GM18951 (cell line): ENCODE measurements around the gene LPCAT1.
"Not testable (repeated sequence)": the region's sequence is repeated elsewhere in the genome, so short reads cannot be mapped to it uniquely, and the experiment has no call there.

Experiments used
- POLR2A ChIP-seq: IDR thresholded peaks from 4 replicates; pipeline ENCODE4 v1.6.1; 2011; ENCODE audit warnings: mild to moderate bottlenecking; ENCODE audit not compliant: insufficient read length, insufficient read depth; ENCODE audit errors: extremely low read depth
- in situ Hi-C: fragments of 300-500 bp; cut with MboI; formaldehyde crosslinking; loops from one replicate; pipeline ENCODE4 v1.12.0; 2022; ENCODE audit warnings: low sequenced_read_pairs, mixed read lengths, inconsistent platforms; ENCODE audit not compliant: unreplicated experiment

The LPCAT1 gene

DNA sequence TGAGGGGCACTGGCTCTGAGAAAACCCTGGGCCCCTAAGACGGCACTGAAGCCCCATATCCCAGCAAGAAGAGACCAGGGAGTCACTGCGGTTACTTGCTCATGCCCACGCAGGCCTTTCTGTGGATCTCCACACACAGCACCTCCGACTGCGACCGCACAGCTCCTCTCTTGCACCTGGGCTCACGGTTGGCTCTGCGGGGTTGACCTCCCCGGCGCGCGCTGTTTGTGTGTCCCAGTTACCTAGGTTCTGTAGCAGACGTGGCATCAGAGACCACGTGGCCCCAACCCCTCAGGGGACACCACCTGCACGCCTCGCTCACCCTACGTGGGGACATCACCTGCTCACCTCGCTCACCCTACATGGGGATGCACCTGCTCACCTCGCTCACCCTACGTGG is 12.7 kb downstream of the LPCAT1 start:
- no peak for TF ChIP-seq POLR2A
- in situ Hi-C loops = no loop called here

DNA sequence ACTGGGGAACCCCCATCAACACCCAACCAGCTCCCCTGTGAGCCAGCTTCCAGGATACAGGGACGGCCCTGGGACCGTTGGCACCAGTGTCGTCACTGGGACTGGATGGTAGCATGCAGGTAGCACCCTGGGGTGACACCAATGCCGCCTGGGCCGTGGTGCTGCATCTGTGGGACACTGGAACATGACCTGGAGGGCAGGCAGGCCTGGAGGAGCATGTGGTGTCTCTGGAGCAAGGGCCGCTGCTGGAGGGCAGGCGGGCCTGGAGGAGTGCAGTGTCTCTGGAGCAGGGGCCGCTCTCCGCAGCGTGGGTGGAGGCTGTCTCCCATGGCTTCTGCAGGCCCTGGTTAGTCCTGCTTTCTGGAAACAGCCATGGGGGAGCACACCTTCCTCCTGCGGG is 13.1 kb downstream of the LPCAT1 start:
- in situ Hi-C loops = no loop called here
- no peak for TF ChIP-seq POLR2A

DNA sequence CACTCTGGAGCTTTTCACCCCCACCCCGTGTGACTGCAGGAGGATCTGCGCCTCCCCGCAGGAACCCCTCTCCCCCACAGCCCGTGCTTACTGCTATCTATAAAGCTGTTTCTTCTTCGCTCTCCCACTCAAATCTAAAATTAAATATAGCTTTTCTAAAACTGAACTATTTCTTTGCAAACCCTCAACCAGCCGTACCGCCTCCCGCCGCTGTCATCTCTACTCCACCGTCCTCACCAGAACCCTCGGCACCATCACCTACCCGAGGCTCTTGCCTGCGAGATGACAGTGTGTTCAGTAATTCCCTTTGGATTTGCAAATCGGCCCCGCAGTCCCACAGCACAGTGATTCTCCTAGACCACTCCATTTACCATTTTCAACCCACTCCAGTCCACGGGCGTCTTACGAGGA is 13.6 kb downstream of the LPCAT1 start:
- TF ChIP-seq POLR2A = no peak
- in situ Hi-C loops = no loop called here

DNA sequence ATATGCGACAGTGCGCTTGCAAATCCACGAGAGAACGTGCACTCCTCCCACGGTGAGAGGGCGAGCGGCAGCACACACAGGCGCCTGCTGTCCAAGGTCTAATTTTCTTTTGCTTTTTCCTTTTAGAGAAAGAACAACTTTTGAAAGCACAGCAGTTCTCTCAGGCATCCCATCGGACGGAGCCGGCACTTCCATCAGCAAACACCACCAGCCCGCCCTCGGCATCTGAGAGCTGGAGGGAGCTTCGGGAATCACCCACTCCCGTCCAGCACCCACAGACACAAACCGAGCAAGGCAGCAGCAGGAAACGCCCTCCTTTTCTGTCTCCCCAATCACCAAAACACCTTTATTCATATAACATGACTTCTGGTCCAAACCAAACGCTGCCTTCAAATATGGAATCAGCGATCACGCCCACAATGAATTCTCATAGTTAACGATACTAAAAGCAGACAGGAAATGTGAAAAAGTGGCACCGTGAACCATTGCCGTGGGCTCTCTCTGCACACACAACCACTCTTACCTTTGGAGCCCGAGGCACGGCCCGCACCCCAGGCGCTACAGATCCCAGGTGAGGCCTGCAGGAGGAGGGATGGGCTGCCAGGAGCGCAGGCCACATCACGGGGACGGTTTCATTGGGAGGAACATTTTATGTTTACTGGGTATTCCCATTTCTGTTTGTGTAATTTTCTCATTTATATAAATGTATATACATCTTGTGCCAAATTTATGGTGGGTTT is 14.2 kb downstream of the LPCAT1 start:
- no peak for TF ChIP-seq POLR2A
- in situ Hi-C loops = no loop called here

DNA sequence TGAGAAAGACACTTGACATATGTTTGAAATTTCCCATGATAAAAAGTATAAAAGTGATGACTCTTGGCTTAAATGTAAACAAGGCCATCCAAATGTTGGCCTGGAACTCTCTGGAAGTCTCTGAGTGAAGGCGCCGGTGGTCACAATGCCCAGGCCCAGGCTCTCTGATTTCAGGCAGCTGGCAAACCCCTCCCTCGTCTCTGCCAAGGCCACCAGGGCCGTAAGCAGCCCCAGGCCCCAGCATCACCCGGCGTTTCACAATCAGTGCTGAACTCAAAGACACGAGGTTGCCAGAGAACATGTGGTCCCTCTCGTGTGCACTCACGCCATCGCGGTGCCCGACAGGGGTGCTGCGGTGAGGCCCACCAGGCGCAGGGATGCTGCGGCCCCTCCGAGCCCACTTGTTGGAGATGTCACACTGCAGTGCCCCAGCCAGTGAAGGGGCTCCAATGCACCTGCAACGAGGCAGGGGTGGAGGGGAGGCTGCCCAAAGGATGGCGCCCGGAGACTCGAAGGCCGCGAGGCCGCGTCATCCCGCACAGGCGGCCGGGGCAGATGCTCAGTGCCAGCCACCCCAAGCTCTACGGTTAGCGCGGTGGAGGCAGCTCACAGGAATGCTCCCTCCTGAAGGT is 15.0 kb downstream of the LPCAT1 start:
- in situ Hi-C loops = no loop called here

DNA sequence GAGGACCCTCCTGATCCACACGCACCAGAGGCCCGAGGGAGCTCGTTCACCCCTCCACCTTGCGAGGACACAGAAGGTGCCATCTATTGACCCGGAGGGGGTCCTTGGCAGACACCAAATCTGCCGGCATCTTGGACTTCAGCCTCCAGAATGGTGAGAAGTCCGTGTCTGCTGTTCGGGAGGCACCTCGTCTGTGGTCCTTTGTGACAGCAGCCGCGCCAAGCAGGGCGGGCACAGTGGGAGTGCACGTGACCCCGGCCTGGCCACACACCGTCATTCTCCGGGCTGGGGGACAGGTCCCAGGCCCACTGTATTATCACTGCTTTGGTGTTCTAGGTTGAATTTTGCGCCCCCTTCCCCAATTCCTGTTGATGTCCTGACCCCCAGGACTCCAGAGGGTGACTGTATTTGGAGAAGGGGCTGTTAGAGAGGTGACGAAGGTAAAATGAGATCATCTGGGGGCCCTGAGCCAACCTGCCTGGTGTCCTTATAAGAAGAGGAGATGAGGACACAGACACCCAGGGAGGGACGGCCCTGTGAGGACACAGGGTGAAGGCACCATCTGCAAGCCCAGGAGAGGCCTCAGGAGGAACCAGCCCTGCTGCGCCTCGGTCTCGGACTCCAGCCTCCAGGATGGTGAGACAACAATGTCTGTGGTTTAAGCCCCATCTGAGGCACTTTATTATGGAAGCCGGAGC is 15.7 kb downstream of the LPCAT1 start:
- TF ChIP-seq POLR2A = no peak
- in situ Hi-C loops = no loop called here

More for the DNA sequence above, 15.0 kb downstream of the LPCAT1 start:
- TF ChIP-seq POLR2A = no peak

DNA sequence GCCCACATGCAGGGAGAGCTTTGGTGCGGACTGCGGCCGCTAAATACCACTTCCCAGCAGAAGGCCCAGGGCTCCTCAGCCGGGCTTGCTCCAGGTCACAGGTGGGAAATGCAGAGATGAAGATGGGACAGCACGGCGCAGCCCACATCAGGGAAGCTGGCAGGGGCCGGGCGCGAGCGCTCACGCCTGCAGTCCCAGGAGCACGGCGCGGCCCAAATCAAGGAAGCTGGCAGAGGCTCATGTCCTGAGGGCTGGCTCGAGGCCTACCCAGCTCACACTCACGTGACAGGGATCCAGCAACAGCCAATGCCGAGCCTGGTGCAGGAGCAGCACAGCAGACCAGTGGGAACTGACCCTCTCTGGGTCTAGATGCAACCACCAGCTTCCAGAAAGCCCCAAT is 16.3 kb downstream of the LPCAT1 start:
- in situ Hi-C loops = no loop called here
- peak; percentile 18 for TF ChIP-seq POLR2A

DNA sequence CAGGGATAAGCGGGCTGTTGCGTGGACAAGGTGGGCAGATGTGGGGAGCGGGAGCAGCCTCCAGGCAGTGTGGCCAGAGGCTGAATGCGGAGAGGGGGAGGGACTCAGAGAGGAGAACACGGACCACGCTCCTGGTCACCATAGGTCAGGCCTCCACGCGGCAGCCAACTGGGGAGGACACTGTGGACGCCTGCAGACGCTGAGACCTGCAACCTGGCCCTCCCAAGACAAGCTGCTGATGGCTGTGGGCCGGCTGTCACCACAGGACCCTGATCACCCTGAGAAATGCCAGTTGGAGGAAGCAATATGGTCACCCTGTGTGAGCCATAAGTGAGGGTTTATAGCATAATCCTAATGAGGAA is 16.8 kb downstream of the LPCAT1 start:
- in situ Hi-C loops = no loop called here
- no peak for TF ChIP-seq POLR2A

DNA sequence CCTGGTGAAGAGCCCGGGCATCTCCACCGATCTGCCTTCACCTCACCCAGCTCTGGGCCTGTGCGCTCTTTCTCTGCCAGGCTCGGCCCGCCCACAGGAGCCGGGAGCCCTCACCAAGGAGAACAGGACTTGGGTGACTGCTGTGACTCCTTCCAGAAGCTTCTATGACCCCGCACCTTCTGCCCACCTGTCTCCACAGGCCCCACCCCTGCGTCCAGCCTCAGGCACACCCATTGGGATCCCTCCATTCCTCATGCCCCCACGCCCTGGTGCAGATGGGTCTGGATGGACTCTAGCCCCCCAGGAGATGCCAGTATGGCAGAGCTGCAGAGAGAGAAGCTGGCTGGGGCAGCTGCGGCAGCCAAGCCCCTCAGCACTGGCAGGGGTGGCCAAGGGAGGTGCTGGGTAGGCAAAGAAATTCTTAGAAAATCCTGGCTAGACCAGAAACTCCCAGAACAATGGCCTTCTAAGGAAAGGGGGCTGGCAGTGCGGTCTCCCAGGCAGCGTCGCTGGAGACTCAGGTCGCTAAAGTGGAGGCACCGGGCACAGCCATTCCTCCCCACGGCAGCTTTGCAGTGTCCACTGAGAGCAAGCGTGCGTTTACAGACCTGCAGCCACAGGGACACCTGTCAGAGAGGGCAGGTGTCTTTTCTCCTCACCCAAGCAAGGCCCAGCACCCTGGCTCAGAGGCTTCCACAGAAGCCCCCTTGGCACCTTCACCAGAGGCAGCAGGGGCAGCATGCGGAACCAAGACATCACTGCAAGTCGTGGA is 17.3 kb downstream of the LPCAT1 start:
- no peak for TF ChIP-seq POLR2A
- in situ Hi-C loops = no loop called here

DNA sequence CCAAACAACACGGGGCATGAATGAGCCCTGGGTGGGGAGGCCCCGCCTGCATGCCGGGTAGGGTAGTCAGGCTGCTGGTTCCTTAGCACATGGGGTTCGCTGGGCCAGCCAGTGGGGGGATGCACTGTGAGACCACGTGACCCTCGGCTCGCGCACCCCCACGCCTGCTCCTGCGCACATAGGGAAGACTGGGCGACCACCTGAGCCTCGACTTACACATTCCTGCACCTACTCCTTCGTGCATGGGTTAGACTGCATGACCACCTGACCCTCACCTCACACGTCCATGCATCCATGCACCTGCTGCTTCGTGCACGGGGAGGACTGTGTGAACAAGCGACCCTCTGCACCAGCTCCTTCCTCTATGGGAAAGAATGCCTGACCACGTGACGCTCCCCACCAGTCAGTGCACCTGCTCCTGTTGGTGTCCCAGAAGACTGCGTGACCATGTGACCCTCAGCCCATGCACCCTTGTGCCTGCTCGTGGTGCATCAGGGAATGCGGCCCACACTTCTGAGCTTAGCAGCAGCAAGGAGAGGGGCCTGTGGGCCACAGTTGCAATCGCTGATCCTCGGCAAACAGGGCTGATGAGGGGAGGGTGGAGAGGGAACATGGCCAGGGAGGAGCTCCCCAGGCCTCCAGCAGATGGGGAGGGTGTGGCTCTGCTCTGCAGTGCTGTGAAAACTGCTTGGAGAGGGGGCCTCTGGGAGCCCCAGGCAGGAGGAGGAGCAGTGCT is 18.1 kb downstream of the LPCAT1 start:
- in situ Hi-C loops = no loop called here
- no peak for TF ChIP-seq POLR2A

DNA sequence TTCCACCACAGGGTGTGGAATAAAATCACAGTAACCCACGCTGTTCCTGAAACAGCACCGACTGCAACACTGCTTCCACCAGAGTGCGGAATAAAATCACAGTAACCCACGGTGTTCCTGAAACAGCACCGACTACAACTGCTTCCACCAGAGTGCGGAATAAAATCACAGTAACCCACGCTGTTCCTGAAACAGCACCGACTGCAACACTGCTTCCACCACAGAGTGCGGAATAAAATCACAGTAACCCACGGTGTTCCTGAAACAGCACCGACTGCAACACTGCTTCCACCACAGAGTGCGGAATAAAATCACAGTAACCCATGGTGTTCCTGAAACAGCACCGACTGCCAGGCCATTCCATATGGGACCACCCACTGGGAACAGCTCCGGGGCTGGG is 18.7 kb downstream of the LPCAT1 start:
- in situ Hi-C loops = not testable (repeated sequence)

DNA sequence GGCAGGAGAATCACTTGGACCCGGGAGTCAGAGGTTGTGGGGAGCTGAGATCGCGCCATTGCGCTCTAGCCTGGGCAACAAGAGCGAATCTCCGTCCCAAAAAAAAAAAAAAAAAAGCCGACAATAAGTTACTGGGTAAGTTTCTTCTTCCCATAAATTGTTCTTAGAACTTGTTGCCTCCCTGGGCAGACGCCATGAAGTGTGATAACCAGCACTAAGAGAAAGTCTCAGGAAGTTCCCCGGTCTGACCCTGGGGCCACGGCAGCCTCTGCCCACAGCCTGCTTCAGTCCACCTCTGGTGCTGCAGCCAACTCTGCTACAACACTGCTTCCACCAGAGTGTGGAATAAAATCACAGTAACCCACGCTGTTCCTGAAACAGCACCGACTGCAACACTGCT is 19.1 kb downstream of the LPCAT1 start:
- in situ Hi-C loops = no loop called here
- no peak for TF ChIP-seq POLR2A
